ENCODE data around the gene HNRNPH2. TPM values are rescaled to one million over a fixed set of nuclear protein-coding genes. Genes with fewer than 3 reads are reported as not detected.

Gene HNRNPH2
- total RNA-seq: 92.5 TPM

- peak; percentile 82 for DNase-seq
These were observed at the start of gene HNRNPH2, which contains the start of gene GLA for GRCh38 chrX:101407748-101408531. Gene HNRNPH2 (plus strand): TSS chrX:101408222. CDS start chrX:101411989, 3,767 bp downstream. Gene GLA (minus strand): TSS chrX:101407925. CDS start chrX:101407903, 22 bp downstream.

GRCh38 chrX:101359966-101360365 is 48.1 kb upstream of the HNRNPH2 start:
- DNase-seq: no peak

- no peak for DNase-seq
These were observed 47.6 kb upstream of the HNRNPH2 start for GRCh38 chrX:101360390-101360789.

- DNase-seq: no peak
These were observed 45.9 kb upstream of the HNRNPH2 start for GRCh38 chrX:101362116-101362515.

- DNase-seq: no peak
These were observed 45.3 kb upstream of the HNRNPH2 start for GRCh38 chrX:101362757-101363156.

- DNase-seq: no peak
These were observed 42.7 kb upstream of the HNRNPH2 start for GRCh38 chrX:101365301-101365795.

- DNase-seq: no peak
These were observed 39.2 kb upstream of the HNRNPH2 start for GRCh38 chrX:101368800-101369199.

- DNase-seq: no peak
These were observed 38.3 kb upstream of the HNRNPH2 start for GRCh38 chrX:101369687-101370086.

GRCh38 chrX:101370888-101371504 is 37.0 kb upstream of the HNRNPH2 start:
- DNase-seq: no peak

- DNase-seq: no peak
These were observed 30.5 kb upstream of the HNRNPH2 start for GRCh38 chrX:101377547-101377946.

- DNase-seq: no peak
These were observed 24.3 kb upstream of the HNRNPH2 start for GRCh38 chrX:101383679-101384205.

- DNase-seq: no peak
These were observed 22.9 kb upstream of the HNRNPH2 start for GRCh38 chrX:101385026-101385684.

- DNase-seq: no peak
These were observed 22.1 kb upstream of the HNRNPH2 start, which contains the start of gene BTK for GRCh38 chrX:101385795-101386541. Gene BTK (minus strand): TSS chrX:101386191. CDS start chrX:101375284, 10,907 bp downstream.

GRCh38 chrX:101386542-101386885 is 21.5 kb upstream of the HNRNPH2 start:
- DNase-seq: no peak

- DNase-seq: no peak
These were observed 19.4 kb upstream of the HNRNPH2 start for GRCh38 chrX:101388604-101389003.

- peak; percentile 73 for DNase-seq
These were observed 17.1 kb upstream of the HNRNPH2 start, which contains the start of gene RPL36A for GRCh38 chrX:101390664-101391525. Gene RPL36A (plus strand): TSS chrX:101391011. CDS start chrX:101391044, 33 bp downstream.

- no peak for DNase-seq
These were observed 16.2 kb upstream of the HNRNPH2 start for GRCh38 chrX:101391831-101392230.

- no peak for DNase-seq
These were observed 14.3 kb upstream of the HNRNPH2 start for GRCh38 chrX:101393530-101394305.

- DNase-seq: no peak
These were observed 13.7 kb upstream of the HNRNPH2 start for GRCh38 chrX:101394372-101394771.

GRCh38 chrX:101395789-101396188 is 12.2 kb upstream of the HNRNPH2 start:
- no peak for DNase-seq

Data from occipital lobe (tissue), 2 donors.